Endothelial cell (in vitro differentiated cells): Measurements from ENCODE around the gene LEAP2. TPM values are rescaled to one million over a fixed set of nuclear protein-coding genes. Genes with fewer than 3 reads are reported as not detected.

ENCODE experiments used
- DNase-seq: peaks from one replicate; pipeline ENCODE4 v3.0.0; 2021; ENCODE audit warnings: low spot score
- H3K27ac Mint-ChIP-seq: one replicate; pipeline ENCODE4 v1.8.0; 2021; ENCODE audit warnings: mixed read lengths, inconsistent platforms; ENCODE audit not compliant: unreplicated experiment
- H3K27me3 Mint-ChIP-seq: one replicate; pipeline ENCODE4 v1.8.0; 2021; ENCODE audit warnings: mild to moderate bottlenecking, moderate library complexity, mixed read lengths, inconsistent platforms; ENCODE audit not compliant: unreplicated experiment
- H3K36me3 Mint-ChIP-seq: one replicate; pipeline ENCODE4 v1.8.0; 2021; ENCODE audit warnings: mild to moderate bottlenecking, low read depth, mixed read lengths, inconsistent platforms; ENCODE audit not compliant: unreplicated experiment
- H3K4me1 Mint-ChIP-seq: one replicate; pipeline ENCODE4 v1.8.0; 2021; ENCODE audit warnings: mild to moderate bottlenecking, mixed read lengths, inconsistent platforms; ENCODE audit not compliant: unreplicated experiment
- H3K4me3 Mint-ChIP-seq: one replicate; pipeline ENCODE4 v1.8.0; 2021; ENCODE audit warnings: mild to moderate bottlenecking, mixed read lengths, inconsistent platforms; ENCODE audit not compliant: unreplicated experiment
- H3K9me3 Mint-ChIP-seq: one replicate; pipeline ENCODE4 v1.8.0; 2021; ENCODE audit warnings: mixed read lengths, inconsistent platforms; ENCODE audit not compliant: unreplicated experiment
- CTCF ChIP-seq: fragments of 200-600 bp; sonication (generic); IDR thresholded peaks from one replicate; pipeline ENCODE4 v1.5.0; 2021; ENCODE audit warnings: antibody characterized with exemption; ENCODE audit not compliant: unreplicated experiment
- long read RNA-seq: library from polyadenylated mRNA; unstranded; transcript quantifications from one replicate; pipeline ENCODE4 v2.0.0, GENCODE V29; 2020; ENCODE audit not compliant: unreplicated experiment
- total RNA-seq: library from RNA; stranded (reverse); fragmentation: NEBNext Ultra II Directional; extraction: Animal tissue kit (Norgen Biotek cat#: 25700); gene quantifications from one replicate; pipeline ENCODE4 v1.2.1, GENCODE V29; 2021; ENCODE audit not compliant: unreplicated experiment

LEAP2 gene
- 0.82 TPM for total RNA-seq
- long read RNA-seq, result 0 reads

GRCh38 chr5:132873119-132873929, at the start of gene LEAP2:
Gene LEAP2, plus strand, starts transcription at chr5:132873668. Its CDS starts 27 bp downstream, at chr5:132873695.
- no peak for TF ChIP-seq CTCF
- Mint-ChIP-seq H3K27ac (peak within 1 kb of the TSS; percentile 78), H3K36me3 (peaks cover 13% of the 10 kb centered on the region), H3K4me3 (peak within 1 kb of the TSS; percentile 42), H3K27me3 (peaks cover 10% of the 10 kb centered on the region), H3K9me3 (no peaks in the 10 kb centered on the region), H3K4me1 (no peaks in the 10 kb centered on the region)
- DNase-seq, result no peak

GRCh38 chr5:132824426-132824825, 49.0 kb upstream of the LEAP2 start:
- H3K9me3 Mint-ChIP-seq, result no peaks in the 10 kb centered on the region
- peaks cover 13% of the 10 kb centered on the region for H3K4me1 Mint-ChIP-seq
- H3K4me3 Mint-ChIP-seq, result no peak overlapping the region
- no peak for DNase-seq
- peaks cover 13% of the 10 kb centered on the region for H3K27me3 Mint-ChIP-seq
- H3K36me3 Mint-ChIP-seq, result peaks cover 4% of the 10 kb centered on the region
- H3K27ac Mint-ChIP-seq, result no peak overlapping the region
- TF ChIP-seq CTCF, result no peak

GRCh38 chr5:132825033-132825833, 48.2 kb upstream of the LEAP2 start:
- peaks cover 13% of the 10 kb centered on the region for H3K4me1 Mint-ChIP-seq
- H3K36me3 Mint-ChIP-seq, result peaks cover 5% of the 10 kb centered on the region
- TF ChIP-seq CTCF, result no peak
- no peaks in the 10 kb centered on the region for H3K9me3 Mint-ChIP-seq
- DNase-seq, result no peak
- peaks cover 17% of the 10 kb centered on the region for H3K27me3 Mint-ChIP-seq
- H3K4me3 Mint-ChIP-seq, result no peak overlapping the region
- H3K27ac Mint-ChIP-seq, result no peak overlapping the region

GRCh38 chr5:132825834-132826391, 47.6 kb upstream of the LEAP2 start:
- H3K4me1 Mint-ChIP-seq, result peaks cover 13% of the 10 kb centered on the region
- H3K27me3 Mint-ChIP-seq, result peaks cover 17% of the 10 kb centered on the region
- no peak overlapping the region for H3K27ac Mint-ChIP-seq
- DNase-seq, result no peak
- no peaks in the 10 kb centered on the region for H3K9me3 Mint-ChIP-seq
- H3K4me3 Mint-ChIP-seq, result no peak overlapping the region
- TF ChIP-seq CTCF, result no peak
- H3K36me3 Mint-ChIP-seq, result peaks cover 5% of the 10 kb centered on the region
